IMR-90 (cell line): ENCODE measurements around the gene PRAMEF33.
A peak's percentile ranks its signal among the peaks of the same experiment; 100 is the strongest.
"Not testable (repeated sequence)": the region's sequence is repeated elsewhere in the genome, so short reads cannot be mapped to it uniquely, and the experiment has no call there.

Experiments used
- BHLHE40 ChIP-seq: fragments of 150-350 bp; IDR thresholded peaks from 2 replicates; pipeline ENCODE4 v1.6.1; 2016; ENCODE audit warnings: mild to moderate bottlenecking, low read depth, low read length
- CEBPB ChIP-seq: IDR thresholded peaks from 2 replicates; pipeline ENCODE4 v1.6.1; 2012; ENCODE audit warnings: low read depth, low read length, improper control_type of control experiment
- CHD1 ChIP-seq: IDR thresholded peaks from 2 replicates; pipeline ENCODE4 v1.6.1; 2012; ENCODE audit warnings: low read depth, low read length, improper control_type of control experiment
- CTCF ChIP-seq: conservative IDR thresholded peaks from 2 replicates; pipeline ENCODE4 v1.5.1; 2012; ENCODE audit warnings: mild to moderate bottlenecking, low read depth, low read length, improper control_type of control experiment
- MAFK ChIP-seq: IDR thresholded peaks from 2 replicates; pipeline ENCODE4 v1.6.1; 2012; ENCODE audit warnings: low read depth, low read length, improper control_type of control experiment
- MAZ ChIP-seq: IDR thresholded peaks from 2 replicates; pipeline ENCODE4 v1.6.1; 2012; ENCODE audit warnings: low read depth, mild to moderate bottlenecking, low read length, improper control_type of control experiment, moderate library complexity, borderline replicate concordance
- POLR2A ChIP-seq: IDR thresholded peaks from 2 replicates; pipeline ENCODE4 v1.6.1; 2012; ENCODE audit warnings: mild to moderate bottlenecking, low read depth, low read length
- RFX5 ChIP-seq: IDR thresholded peaks from 2 replicates; pipeline ENCODE4 v1.8.0; 2012; ENCODE audit warnings: low read depth, mild to moderate bottlenecking, low read length, moderate library complexity
- USF2 ChIP-seq: fragments of 150-350 bp; IDR thresholded peaks from 2 replicates; pipeline ENCODE4 v1.6.1; 2017; ENCODE audit warnings: mild to moderate bottlenecking, antibody characterized with exemption, low read length, low read depth

GRCh38 chr1:13356774-13357173, 53.4 kb downstream of the PRAMEF33 start:
- TF ChIP-seq MAFK, RFX5, POLR2A, CHD1, MAZ, USF2, BHLHE40, CEBPB: not testable (repeated sequence)
- TF ChIP-seq CTCF: peak; percentile 36
